OCI-LY7 (cell line): ENCODE measurements around the gene MGMT. TPM values are rescaled to one million over a fixed set of nuclear protein-coding genes. Genes with fewer than 3 reads are reported as not detected.

Experiments
- BruUV-seq: library from RNA; stranded (reverse); fragments of 400-500 nt; replicated peaks from 2 replicates; lab custom pipeline; 2021; lab: Mats Ljungman, UMichigan
- CTCF ChIA-PET: fragments of 300-600 bp; sonication (Branson Sonifier 250); formaldehyde crosslinking; loops from one replicate; lab custom pipeline; 2022; ENCODE audit warnings: antibody characterized with exemption; ENCODE audit not compliant: unreplicated experiment; lab: Charles Lee
- POLR2A ChIA-PET: fragments of 300-600 bp; sonication (Branson Sonifier 250); formaldehyde crosslinking; loops from one replicate; lab custom pipeline; 2022; ENCODE audit warnings: antibody characterized with exemption; lab: Charles Lee
- DNase-seq: peaks from one replicate; pipeline ENCODE4 v3.0.0-alpha.2; 2015; ENCODE audit warnings: low spot score
- H2AFZ ChIP-seq: fragments of 200-600 bp; sonication (generic), shearing (Covaris generic); 2 replicates; pipeline ENCODE4 v1.6.1; 2014; ENCODE audit warnings: mild to moderate bottlenecking, antibody characterized with exemption, low read length, moderate library complexity
- H3K27ac ChIP-seq: fragments of 200-600 bp; sonication (generic); 2 replicates; pipeline ENCODE4 v1.5.1; 2014; ENCODE audit warnings: mixed run types, low read depth, mild to moderate bottlenecking, moderate library complexity, low read length, inconsistent platforms; ENCODE audit not compliant: poor library complexity, severe bottlenecking
- H3K36me3 ChIP-seq: fragments of 200-600 bp; sonication (generic); 2 replicates; pipeline ENCODE4 v1.6.1; 2014; ENCODE audit warnings: mild to moderate bottlenecking, antibody characterized with exemption, low read length, moderate library complexity, mixed read lengths; ENCODE audit not compliant: insufficient read depth
- H3K4me1 ChIP-seq: fragments of 200-600 bp; sonication (generic); 2 replicates; pipeline ENCODE4 v1.5.1; 2014; ENCODE audit warnings: mild to moderate bottlenecking, low read length; ENCODE audit not compliant: insufficient read depth, poor library complexity, severe bottlenecking
- H3K4me2 ChIP-seq: fragments of 200-600 bp; sonication (generic); 2 replicates; pipeline ENCODE4 v1.6.1; 2014; ENCODE audit warnings: mild to moderate bottlenecking, low read length
- H3K4me3 ChIP-seq: fragments of 200-600 bp; sonication (generic); 2 replicates; pipeline ENCODE4 v1.5.1; 2014; ENCODE audit warnings: mild to moderate bottlenecking, low read depth, low read length; ENCODE audit not compliant: poor library complexity, severe bottlenecking
- H3K79me2 ChIP-seq: fragments of 200-600 bp; sonication (generic); 2 replicates; pipeline ENCODE4 v1.6.1; 2016; ENCODE audit warnings: low read depth, mild to moderate bottlenecking, low read length, moderate library complexity, mixed read lengths; ENCODE audit not compliant: insufficient read depth
- H3K9me2 ChIP-seq: fragments of 200-600 bp; sonication (generic); 2 replicates; pipeline ENCODE4 v1.6.1; 2016; ENCODE audit warnings: mild to moderate bottlenecking, low read length, mixed read lengths; ENCODE audit not compliant: insufficient read depth
- H3K9me3 ChIP-seq: fragments of 200-600 bp; sonication (generic); 2 replicates; pipeline ENCODE4 v1.6.1; 2014; ENCODE audit warnings: mild to moderate bottlenecking, mixed run types, low read length, mixed read lengths
- H4K20me1 ChIP-seq: fragments of 200-600 bp; sonication (generic); 2 replicates; pipeline ENCODE4 v1.6.1; 2014; ENCODE audit warnings: mild to moderate bottlenecking, antibody characterized with exemption, low read length, moderate library complexity, mixed read lengths; ENCODE audit not compliant: insufficient read depth
- EZH2phosphoT487 ChIP-seq: fragments of 200-600 bp; sonication (generic); IDR thresholded peaks from 2 replicates; pipeline ENCODE4 v1.6.1; 2018; ENCODE audit warnings: low read depth, borderline replicate concordance, mild to moderate bottlenecking, mixed run types, antibody characterized with exemption, low read length, moderate library complexity, mixed read lengths
- intact Hi-C: fragments of 100-400 bp; cut with micrococcal nuclease; formaldehyde crosslinking; loops from one replicate; pipeline ENCODE4 v1.10.0; 2022; ENCODE audit not compliant: unreplicated experiment
- total RNA-seq, 2 experiments: library from RNA; depleted of rRNA in 1 of 2; stranded (reverse); fragments of >200 nt in 1 of 2; shearing (Covaris generic) in 1 of 2; gene quantifications; 2 replicates each; pipeline ENCODE4 v1.2.3, GENCODE V29; 2014 to 2022
- TF ChIP-seq, protein P1 (sequence below): fragments of 200-600 bp; sonication (generic); conservative IDR thresholded peaks from 2 replicates; pipeline ENCODE4 v1.5.1; 2014; ENCODE audit warnings: mild to moderate bottlenecking, antibody characterized with exemption, low read length, moderate library complexity, mixed read lengths

The MGMT gene
- total RNA-seq, 2 experiments from 2014 or later = 19.7 to 25.0 TPM

DNA sequence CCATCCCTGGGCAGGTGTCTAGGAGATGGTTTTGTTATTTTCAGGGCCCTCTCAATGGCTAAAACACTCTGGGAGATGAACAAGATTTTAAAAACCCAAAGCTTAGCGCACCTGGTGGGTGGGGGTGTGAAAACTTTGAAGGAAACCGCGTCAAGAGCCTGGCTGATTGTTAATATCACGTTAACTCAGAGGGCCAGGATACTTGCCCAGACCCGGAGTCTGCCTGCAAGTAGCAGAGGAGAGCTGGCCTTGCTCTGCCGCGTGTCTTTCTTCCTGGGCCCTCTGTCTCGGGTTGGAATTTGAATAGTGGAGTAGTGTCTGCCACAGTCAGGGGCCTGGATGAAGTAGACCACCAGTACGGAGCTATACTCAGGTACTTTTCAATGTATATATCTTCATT is 1.1 kb downstream of the MGMT start:
- H3K27ac ChIP-seq = no peak overlapping the region
- H3K4me1 ChIP-seq = peaks cover 18% of the 10 kb centered on the region
- no peaks in the 10 kb centered on the region for H3K79me2 ChIP-seq
- no peaks in the 10 kb centered on the region for H3K36me3 ChIP-seq
- intact Hi-C loops = loop anchor here (10.0 kb wide), 1 partner anchor 667 kb away; the partner anchor contains the start of gene GLRX3
- no peaks in the 10 kb centered on the region for H3K9me2 ChIP-seq
- peak overlapping the region; percentile 69 for H3K4me2 ChIP-seq
- ChIA-PET CTCF (no interaction called here), POLR2A (interaction anchor here (0.5 kb wide), 1 partner anchor 1350 kb away, joined by 3 read pairs; no protein-coding TSS in a partner anchor)
- no peaks in the 10 kb centered on the region for H4K20me1 ChIP-seq
- no peak overlapping the region for H3K4me3 ChIP-seq
- H2AFZ ChIP-seq = no peak overlapping the region
- no peak for TF ChIP-seq EZH2phosphoT487
- TF ChIP-seq, protein P1, sequence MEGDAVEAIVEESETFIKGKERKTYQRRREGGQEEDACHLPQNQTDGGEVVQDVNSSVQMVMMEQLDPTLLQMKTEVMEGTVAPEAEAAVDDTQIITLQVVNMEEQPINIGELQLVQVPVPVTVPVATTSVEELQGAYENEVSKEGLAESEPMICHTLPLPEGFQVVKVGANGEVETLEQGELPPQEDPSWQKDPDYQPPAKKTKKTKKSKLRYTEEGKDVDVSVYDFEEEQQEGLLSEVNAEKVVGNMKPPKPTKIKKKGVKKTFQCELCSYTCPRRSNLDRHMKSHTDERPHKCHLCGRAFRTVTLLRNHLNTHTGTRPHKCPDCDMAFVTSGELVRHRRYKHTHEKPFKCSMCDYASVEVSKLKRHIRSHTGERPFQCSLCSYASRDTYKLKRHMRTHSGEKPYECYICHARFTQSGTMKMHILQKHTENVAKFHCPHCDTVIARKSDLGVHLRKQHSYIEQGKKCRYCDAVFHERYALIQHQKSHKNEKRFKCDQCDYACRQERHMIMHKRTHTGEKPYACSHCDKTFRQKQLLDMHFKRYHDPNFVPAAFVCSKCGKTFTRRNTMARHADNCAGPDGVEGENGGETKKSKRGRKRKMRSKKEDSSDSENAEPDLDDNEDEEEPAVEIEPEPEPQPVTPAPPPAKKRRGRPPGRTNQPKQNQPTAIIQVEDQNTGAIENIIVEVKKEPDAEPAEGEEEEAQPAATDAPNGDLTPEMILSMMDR = no peak
- no peak for DNase-seq
- no peaks in the 10 kb centered on the region for H3K9me3 ChIP-seq
- TSS peak; percentile 53 for BruUV-seq

- TF ChIP-seq, protein P1 = no peak
- no peak for TF ChIP-seq EZH2phosphoT487
- intact Hi-C loops = no loop called here
- no peaks in the 10 kb centered on the region for H3K36me3 ChIP-seq
- no peak overlapping the region; the same call in 1 of the 2 replicates for H3K4me2 ChIP-seq
- H3K9me2 ChIP-seq = no peaks in the 10 kb centered on the region
- no peaks in the 10 kb centered on the region for H3K79me2 ChIP-seq
- DNase-seq = no peak
- H3K9me3 ChIP-seq = no peaks in the 10 kb centered on the region
- no peak overlapping the region for H3K27ac ChIP-seq
- H2AFZ ChIP-seq = no peak overlapping the region
- POLR2A ChIA-PET = no interaction called here
- no peaks in the 10 kb centered on the region for H4K20me1 ChIP-seq
- H3K4me3 ChIP-seq = no peak overlapping the region
- no TSS peak for BruUV-seq
- CTCF ChIA-PET = no interaction called here
- H3K4me1 ChIP-seq = peaks cover 28% of the 10 kb centered on the region
These were observed 3.2 kb downstream of the MGMT start for GRCh38 chr10:129470103-129470851.

GRCh38 chr10:129471447-129472175 is 4.6 kb downstream of the MGMT start:
- Histone ChIP-seq H3K9me3 (no peaks in the 10 kb centered on the region), H3K9me2 (no peaks in the 10 kb centered on the region), H2AFZ (no peak overlapping the region), H3K27ac (no peak overlapping the region), H3K36me3 (no peaks in the 10 kb centered on the region), H4K20me1 (no peaks in the 10 kb centered on the region), H3K4me1 (peaks cover 25% of the 10 kb centered on the region), H3K79me2 (no peaks in the 10 kb centered on the region), H3K4me3 (no peak overlapping the region), H3K4me2 (no peak overlapping the region; the same call in 1 of the 2 replicates)
- no TSS peak for BruUV-seq
- ChIA-PET CTCF (no interaction called here), POLR2A (no interaction called here)
- no peak for DNase-seq
- intact Hi-C loops = no loop called here
- TF ChIP-seq, protein P1 = no peak
- no peak for TF ChIP-seq EZH2phosphoT487
